Activated naive CD4-positive, alpha-beta T cell treated with anti-CD3 and anti-CD28 coated beads, Interleukin-2, amount 50 U/mL, for 72 hours (primary cell): ENCODE results near the gene SHQ1. TPM values are rescaled to one million over a fixed set of nuclear protein-coding genes. Genes with fewer than 3 reads are reported as not detected.
A peak's percentile ranks its signal among the peaks of the same experiment; 100 is the strongest.

Experiments used
- ATAC-seq, 2 donors: fragments of 150-1000 bp; cut with Tn5 transposase; 2 replicates each; pipeline ENCODE4 v1.10.0; 2021; ENCODE audit warnings: mild to moderate bottlenecking in 2 of 2, moderate library complexity in 2 of 2
- DNase-seq, 2 donors: peaks; one replicate each; pipeline ENCODE4 v3.0.0; 2021 to 2022; ENCODE audit warnings: low spot score in 2 of 2
- H3K27ac Mint-ChIP-seq, 2 donors: one replicate each; pipeline ENCODE4 v1.8.0; 2022; ENCODE audit warnings: mild to moderate bottlenecking in 2 of 2, mixed read lengths in 2 of 2
- H3K36me3 Mint-ChIP-seq, 2 donors: one replicate each; pipeline ENCODE4 v1.8.0; 2022; ENCODE audit warnings: mixed read lengths in 2 of 2
- H3K9me3 Mint-ChIP-seq, 2 donors: one replicate each; pipeline ENCODE4 v1.8.0; 2022; ENCODE audit warnings: mixed read lengths in 2 of 2
- total RNA-seq, 2 donors: library from RNA; stranded (reverse); gene quantifications; one replicate each; pipeline ENCODE4 v1.2.3, GENCODE V29; 2022

The SHQ1 gene
- 10 to 100 TPM; 25.7 to 34.3 TPM for total RNA-seq

DNA sequence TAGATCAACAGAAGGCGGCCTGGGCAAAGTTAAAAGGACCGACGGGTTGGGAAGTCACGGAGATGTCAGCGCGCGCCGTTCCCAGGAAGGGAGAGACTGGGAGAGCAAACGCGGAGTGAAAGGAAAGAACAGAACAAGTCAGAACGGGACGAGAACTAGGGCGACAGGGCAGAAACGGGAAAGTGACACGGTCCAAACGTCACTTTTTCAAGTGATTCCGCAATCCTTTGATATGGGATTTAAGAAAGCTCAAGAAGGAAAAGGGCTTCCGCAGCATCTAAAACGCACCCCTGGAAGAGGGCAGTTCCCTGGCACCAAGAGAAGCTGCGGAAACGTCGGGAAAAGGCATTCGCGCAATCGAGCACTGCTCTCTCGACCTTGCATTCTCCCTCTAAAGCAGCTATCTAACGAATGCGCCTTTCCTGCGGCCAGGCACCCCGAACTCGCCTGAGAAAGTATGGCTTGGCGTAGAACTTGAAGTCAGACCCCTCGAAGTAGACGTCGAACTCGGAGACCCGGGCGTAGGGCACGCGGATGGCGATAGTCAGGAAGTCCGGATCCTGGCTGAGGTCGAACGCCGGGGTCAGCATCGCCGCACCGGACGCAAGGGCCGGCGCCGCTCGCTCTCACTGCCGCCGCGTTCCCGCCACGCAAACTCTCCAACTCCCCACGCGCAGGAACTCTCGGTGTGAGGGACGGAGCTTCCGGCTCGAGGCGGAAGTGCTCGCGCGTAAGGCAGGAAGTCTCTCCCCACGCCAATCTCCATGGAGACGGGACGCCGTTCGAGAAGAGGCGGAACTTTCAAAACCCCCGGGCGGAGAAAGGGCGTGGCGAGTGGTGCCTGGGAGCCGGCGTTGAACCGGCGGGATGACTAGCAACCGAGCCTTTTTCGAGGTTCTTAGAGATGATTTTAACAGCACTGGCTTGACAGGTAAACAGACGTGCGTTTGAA is at the start of gene SHQ1:
SHQ1 (minus strand) TSS at position 695 of the 952 bp plus-strand sequence; CDS start at position 590, 105 bp downstream.
- peak within 1 kb of the TSS; percentile 89 to 96 for H3K27ac Mint-ChIP-seq
- peaks cover 19 to 22% of the 10 kb centered on the region in 2 donors for H3K36me3 Mint-ChIP-seq
- DNase-seq (peak; percentile 94 to 95), ATAC-seq (peak; percentile 94)
- H3K9me3 Mint-ChIP-seq, result no peaks in the 10 kb centered on the region

DNA sequence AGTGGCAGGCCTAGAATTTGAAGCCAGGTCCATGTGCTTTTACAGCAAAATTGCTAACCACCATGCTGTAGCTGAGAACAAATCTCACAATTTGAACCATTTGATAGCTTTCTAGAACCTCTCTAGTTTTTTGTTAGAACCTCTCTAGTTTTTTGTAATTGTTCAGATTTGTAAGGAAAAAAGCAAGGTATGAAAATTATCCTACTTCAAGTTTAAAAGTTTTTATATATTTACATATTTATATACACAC is 49.4 kb upstream of the SHQ1 start:
- DNase-seq, result no peak
- Mint-ChIP-seq H3K27ac (no peak overlapping the region), H3K36me3 (no peaks in the 10 kb centered on the region), H3K9me3 (no peaks in the 10 kb centered on the region)
- ATAC-seq, result no peak

DNA sequence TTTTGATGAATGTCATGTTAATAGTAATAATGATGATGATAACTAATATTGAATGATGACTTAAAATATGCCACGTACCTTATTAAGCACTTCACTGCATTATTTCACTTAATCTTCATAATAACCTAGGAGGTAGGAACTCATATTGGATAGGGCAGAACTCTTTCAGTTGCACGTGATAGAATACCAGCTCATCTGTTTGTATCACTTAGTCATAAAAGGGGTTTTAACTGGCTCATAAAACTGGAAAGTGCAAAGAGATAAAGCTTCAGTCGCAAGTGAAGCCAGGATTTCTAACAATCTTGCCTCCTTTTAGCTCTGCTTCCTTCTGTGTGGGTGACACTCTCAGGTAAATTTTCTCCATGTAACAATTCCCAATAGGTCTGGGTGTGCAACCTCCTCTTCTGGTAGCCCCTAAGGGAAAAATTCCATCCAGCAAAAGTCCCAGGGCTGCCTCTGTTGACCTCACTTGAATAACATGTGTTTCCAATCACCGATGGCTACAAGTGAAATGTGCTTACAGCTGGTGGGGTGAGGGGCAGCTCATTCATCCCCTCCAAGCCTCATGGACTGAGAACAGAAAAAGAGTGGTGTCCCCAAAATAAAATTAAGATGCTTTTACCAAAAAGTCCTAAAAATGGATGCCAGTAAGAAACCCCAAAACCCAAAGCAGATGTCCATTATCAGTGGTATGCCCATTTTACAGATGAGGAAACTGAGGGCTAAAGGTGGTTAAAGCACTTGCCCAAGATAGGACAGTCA is 48.9 kb upstream of the SHQ1 start:
- ATAC-seq (no peak), DNase-seq (no peak)
- no peaks in the 10 kb centered on the region for H3K9me3 Mint-ChIP-seq
- H3K36me3 Mint-ChIP-seq, result no peaks in the 10 kb centered on the region
- H3K27ac Mint-ChIP-seq, result no peak overlapping the region

DNA sequence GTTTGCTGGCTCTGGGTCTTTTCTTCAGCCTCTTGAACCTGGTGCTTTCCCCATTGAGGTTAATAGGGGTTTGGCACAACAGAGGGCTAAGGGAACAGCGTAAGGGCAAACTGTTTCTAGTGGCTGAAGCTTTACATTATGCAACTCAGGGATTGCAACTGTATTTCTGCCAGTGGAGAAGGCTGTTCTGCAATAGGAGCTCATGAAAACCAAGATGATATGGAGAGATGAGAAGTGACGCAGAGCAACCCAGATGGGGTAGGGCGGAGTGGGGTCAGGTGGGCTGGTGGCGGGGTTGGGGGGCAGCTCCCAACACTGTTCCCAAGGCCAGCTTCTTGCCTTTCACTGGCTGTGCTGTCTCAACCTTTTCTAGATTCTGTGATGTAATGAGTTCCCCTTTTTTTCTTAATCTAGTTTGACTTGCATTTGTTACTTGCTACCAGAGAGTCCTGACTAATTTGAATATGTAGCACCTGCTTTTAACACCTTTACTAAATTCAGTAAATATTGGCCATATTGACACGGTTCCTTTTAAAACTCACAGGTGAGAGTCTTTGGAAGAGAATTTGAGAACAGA is 46.8 kb upstream of the SHQ1 start:
- H3K27ac Mint-ChIP-seq, result no peak overlapping the region
- no peaks in the 10 kb centered on the region for H3K36me3 Mint-ChIP-seq
- DNase-seq, result no peak
- H3K9me3 Mint-ChIP-seq, result no peaks in the 10 kb centered on the region
- ATAC-seq, result no peak

DNA sequence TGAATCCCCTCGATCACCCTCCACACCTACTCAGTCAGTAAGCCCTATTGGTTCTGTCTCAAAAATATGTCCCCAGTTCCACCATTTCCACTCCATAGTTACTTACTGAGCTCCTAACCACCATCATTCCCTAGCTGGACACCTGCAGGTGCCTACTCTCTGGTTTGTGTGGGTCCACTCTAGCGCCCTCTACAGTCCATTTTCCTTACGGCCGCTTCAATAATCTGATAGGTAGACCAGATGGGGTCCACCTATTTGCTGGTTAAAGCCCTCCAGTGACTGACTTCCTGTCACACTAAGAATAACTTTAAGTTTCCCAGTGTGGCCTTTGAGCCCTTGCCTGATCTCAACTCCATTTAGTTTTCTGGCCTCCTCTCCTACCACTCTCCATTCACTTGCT is 44.6 kb upstream of the SHQ1 start:
- DNase-seq, result peak in 1 of 2 donors; percentile 13
- no peak for ATAC-seq

DNA sequence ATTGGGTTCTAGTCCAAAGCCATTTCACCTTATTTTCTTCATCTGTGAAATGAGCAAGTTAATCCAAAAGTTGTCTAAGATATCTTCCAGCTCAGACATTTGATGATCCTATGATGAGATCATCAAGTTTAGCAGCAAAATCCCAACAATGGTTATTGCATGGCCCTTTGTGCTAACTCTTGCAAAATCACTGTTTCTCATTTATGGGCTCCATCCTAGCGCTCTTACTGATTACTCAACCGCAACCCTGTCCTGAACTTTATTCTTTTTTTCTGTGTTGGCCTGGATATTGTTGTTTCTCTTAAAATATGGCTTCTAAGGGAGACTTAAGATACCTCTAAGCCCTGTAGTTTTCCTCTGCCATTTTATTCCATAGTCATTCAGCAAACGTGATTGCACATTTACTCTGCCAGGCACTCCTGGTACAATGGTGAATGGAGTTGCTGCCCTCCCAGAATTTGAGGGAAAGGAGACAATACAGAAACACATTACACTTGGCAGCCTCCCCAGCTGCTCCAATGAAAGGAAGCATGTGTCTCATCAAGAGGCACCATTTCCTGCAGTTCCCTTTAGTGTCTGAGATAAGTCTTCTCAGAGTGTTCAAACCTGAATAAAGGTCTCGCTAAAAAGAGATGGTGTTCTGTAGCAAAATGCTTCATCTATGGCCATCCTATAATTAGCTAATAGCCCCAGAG is 44.0 kb upstream of the SHQ1 start:
- ATAC-seq, result no peak
- H3K36me3 Mint-ChIP-seq, result peaks cover 0 to 5% of the 10 kb centered on the region in 2 donors
- no peak overlapping the region for H3K27ac Mint-ChIP-seq
- DNase-seq, result no peak
- H3K9me3 Mint-ChIP-seq, result no peaks in the 10 kb centered on the region

More for the DNA sequence above, 44.6 kb upstream of the SHQ1 start:
- H3K36me3 Mint-ChIP-seq, result no peaks in the 10 kb centered on the region
- H3K9me3 Mint-ChIP-seq, result no peaks in the 10 kb centered on the region
- H3K27ac Mint-ChIP-seq, result no peak overlapping the region

DNA sequence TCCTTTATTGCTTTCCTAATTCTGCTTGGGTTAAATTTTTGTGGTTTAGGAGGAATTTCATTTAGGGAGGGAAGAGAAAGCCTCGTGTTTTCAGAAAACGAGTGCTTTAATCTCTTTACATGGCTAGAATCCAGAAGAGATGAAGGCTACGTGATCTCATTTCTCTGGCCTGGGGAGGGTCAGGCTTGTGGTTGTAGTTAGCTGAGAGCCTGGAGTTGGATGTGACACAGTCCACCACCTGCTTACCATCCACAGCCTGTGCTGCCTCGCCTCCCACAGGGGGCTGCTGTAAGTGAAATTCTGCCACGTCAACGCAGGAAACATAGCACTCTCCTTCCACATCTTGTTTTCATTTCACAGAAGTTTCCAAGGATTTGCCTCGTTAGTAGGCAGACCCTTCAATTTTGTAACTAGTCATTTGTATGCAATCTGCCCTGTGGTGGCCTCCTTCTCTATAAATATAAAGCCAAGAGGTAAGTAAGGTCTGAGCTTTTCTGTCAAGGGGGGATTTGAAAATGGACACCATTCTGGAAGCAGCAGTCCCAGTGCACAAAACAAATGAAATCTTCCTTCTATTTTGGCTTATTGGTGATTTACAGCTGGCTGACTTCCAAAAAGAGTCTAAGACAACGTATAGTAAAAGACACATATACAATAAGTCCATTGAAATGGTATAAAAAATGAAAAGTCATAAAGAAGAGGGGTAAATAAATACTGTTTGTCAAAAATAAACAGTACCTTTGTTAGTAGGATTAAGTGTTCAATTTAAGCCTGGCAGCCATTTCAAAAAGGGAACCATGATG is 43.0 kb upstream of the SHQ1 start:
- no peak overlapping the region for H3K27ac Mint-ChIP-seq
- ATAC-seq, result no peak
- DNase-seq, result no peak
- H3K36me3 Mint-ChIP-seq, result peaks cover 0 to 5% of the 10 kb centered on the region in 2 donors
- no peaks in the 10 kb centered on the region for H3K9me3 Mint-ChIP-seq

DNA sequence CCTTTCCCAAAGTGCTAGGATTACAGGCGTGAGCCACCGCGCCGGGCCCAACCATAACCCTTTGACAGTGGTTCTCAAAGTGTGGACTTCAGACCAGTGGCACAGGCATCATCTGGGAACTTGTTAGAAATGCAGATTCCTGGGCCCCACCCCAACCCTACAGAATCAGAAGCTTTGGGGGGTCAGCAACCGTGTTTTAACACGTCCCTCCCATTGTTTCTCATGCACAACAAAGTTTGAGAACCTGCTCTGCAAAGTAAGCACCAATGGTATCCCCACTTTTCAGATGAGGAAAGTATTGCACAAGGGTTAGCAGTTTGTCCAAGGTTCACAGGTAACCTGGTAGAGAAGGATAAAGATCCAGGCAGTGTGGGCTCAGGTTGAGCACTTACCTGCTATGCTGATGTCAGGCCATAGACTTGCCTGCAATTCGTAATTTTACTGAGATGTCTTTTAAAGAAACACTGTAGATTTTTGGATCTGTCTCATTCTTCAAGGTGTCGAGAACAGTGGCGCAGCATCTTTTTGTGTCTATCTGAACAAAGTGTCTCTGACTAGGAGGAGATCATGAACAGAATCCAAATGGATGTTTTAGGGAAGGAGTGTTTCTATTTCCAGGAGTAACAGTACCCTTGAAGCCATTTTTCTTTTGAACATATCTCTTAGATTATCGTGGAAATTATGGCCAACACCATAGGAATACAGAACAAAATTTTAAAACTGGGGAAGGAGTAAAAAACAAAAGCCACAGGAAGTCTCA is 42.1 kb upstream of the SHQ1 start:
- no peak for DNase-seq
- no peak for ATAC-seq
- Mint-ChIP-seq H3K36me3 (peaks cover 0 to 5% of the 10 kb centered on the region in 2 donors), H3K27ac (no peak overlapping the region), H3K9me3 (no peaks in the 10 kb centered on the region)

DNA sequence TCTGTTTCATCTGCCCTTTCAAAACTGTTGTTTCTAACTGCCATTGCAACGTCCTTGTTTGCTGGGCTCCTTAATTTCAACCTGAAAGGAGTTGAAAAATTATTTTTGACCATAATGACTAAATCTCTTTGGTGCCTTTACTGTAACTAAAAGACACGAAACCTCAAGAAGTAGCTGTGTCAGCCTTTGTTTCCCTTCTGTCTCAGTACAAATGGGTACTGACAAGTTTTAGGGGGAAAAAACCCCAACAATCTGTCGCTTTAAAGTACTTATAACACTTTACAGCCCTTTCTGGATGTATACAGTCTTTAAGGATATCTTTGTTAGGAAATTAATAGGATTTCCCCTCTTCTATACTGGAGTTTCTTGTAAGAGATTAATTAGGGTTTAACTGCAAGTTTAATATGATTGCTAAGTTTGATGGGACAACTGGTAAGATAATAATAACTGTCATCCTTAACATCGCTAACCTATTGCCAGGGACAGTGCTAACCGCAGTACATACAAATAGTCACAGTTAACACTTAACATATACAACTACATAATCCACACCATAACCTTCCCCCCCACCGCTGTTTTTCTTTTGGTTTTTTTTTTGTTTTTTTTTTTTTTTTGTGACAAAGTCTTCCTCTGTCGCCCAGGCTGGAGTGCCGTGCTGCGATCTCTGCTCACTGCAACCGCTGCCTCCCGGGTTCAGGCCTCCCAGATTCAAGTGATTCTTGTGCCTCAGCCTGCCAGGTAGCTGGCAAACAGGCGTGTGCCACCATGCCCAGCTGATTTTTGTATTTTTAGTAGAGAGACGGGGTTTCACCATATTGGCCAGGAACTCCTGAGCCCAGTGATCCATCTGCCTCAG is 41.3 kb upstream of the SHQ1 start:
- H3K27ac Mint-ChIP-seq, result no peak overlapping the region
- H3K9me3 Mint-ChIP-seq, result no peaks in the 10 kb centered on the region
- peaks cover 0 to 5% of the 10 kb centered on the region in 2 donors for H3K36me3 Mint-ChIP-seq
- DNase-seq (no peak), ATAC-seq (no peak)

DNA sequence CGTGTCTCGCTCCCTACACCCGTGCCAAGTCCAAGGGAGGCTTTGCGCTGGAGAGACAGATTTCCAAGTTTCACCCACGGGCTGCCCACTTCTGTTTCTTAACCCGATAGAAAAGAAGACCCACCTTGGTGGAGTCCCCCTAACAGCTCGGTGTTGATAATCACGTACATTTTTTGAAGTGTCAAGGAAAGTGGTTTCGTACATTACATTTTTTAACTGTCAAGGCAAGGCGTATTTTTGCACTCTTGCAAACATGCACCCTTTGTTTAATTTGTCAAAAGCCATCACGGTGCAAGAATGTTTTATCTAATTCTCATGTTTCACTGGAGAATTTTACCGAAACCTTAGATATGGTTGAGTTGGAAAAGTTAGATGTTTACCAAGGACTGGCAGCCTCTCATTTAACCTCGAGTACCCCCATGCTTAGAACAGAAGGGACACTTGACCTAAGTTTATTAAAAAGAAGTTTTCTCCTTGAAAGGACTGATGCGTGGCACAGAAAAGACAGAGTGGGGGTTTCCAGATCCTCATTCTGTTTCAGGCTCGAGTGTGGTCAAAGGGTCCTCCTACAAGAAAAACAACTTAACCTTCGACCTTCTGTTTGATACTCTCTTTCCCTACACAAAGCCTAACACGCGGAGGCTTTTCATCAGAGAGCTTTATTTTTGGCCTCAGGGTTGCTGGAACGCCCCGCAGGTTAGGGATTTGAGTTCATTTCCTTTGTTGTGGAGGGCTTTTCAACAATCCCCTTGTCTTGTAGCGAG is 40.5 kb upstream of the SHQ1 start:
- no peak overlapping the region for H3K27ac Mint-ChIP-seq
- no peaks in the 10 kb centered on the region for H3K9me3 Mint-ChIP-seq
- DNase-seq (no peak), ATAC-seq (no peak)
- H3K36me3 Mint-ChIP-seq, result peaks cover 0 to 5% of the 10 kb centered on the region in 2 donors

DNA sequence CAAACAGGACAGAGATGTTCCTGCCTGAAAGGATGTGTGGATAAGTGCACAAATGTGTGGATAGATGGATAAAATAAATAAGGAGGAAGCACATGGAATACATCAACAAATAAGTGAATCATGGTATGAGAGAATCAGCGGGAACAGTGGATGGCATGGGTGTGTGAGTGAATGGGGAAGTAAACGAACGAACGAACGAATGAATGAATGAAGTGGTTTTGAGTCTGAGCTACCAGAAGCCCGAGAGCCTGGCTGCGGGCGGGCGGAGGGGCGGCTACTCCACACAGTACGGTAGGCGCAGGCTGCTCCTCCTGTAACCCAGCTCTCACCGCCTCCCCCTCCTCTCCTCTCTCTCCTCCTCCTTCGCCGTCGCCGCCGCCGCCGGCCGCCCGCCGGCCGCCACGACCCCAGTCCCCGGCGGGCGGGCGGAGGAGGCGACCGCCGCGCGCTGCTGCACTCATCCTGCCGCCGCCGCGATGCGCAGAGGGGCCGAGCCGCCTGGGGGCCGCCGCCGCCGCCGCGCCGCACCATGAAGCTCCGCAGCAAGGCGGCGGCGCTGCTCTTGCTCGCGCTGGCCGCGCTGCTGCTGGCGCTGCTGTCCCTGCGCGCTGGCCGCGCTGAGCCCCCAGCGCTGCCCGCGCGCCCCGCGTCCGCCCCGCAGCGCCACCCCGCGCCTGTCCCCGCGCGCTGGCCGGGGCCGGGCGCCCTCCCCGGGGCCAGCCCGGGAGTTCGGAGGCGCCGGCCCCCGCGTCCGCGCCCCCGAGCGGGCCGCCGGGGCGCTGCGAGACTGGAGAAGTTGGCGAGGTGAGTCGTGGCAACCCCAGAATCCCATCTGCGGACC is 39.7 kb upstream of the SHQ1 start, which contains the start of gene GXYLT2:
GXYLT2 (plus strand) TSS at position 342 of the 841 bp plus-strand sequence; CDS start at position 530, 188 bp downstream.
- Mint-ChIP-seq H3K27ac (no peak within 1 kb of the TSS), H3K9me3 (no peaks in the 10 kb centered on the region), H3K36me3 (peaks cover 0 to 5% of the 10 kb centered on the region in 2 donors)
- peak in 1 of 2 donors; percentile 39 for DNase-seq
- peak; percentile 63 to 85 for ATAC-seq

DNA sequence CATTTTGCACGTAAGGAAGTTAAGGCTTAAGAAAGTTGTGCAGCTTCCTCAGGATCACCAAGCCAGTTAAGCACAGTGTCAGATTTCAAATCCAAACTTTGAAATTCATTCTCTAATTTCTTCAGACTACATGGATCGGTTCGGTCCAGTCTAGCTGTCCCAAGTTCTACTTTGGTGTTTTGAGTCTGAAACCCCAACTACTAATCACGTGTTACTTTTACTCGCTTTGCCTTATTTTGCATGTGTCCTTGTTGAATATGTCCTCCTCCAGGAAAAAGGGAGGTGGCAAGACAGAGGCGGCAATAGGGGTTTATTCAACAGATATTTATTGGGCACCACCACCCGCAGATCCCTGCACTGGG is 39.1 kb upstream of the SHQ1 start:
- H3K27ac Mint-ChIP-seq, result no peak overlapping the region
- no peak for ATAC-seq

DNA sequence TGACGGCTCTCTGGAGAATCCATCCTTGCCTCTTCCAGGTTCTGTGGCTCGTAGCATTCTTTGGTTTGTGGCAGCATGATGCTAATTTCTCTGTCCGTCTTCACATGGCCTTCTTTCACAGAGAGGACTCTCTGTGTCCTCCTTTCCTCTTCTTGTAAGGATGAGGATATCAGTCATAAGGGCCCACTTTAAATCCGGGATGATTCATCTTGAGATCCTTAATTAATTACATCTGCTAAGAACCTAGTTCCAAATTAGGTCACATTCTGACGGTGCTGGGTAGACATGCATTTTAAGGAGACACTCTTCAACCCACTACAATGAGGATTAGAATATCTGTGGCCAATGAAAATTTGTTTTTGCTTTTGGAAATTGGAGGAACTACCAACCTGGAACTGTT is 23.9 kb upstream of the SHQ1 start:
- Mint-ChIP-seq H3K36me3 (no peaks in the 10 kb centered on the region), H3K27ac (no peak overlapping the region), H3K9me3 (no peaks in the 10 kb centered on the region)
- no peak for DNase-seq
- no peak for ATAC-seq

More for the DNA sequence above, 39.1 kb upstream of the SHQ1 start:
- no peak for DNase-seq
- Mint-ChIP-seq H3K36me3 (peaks cover 0 to 5% of the 10 kb centered on the region in 2 donors), H3K9me3 (no peaks in the 10 kb centered on the region)
